ENCODE results near the gene CHST3.

CHST3 gene

GRCh38 chr10:71989661-71990454 lies 25.7 kb downstream of the CHST3 start:
- no peak overlapping the region for H3K4me3 ChIP-seq (ENCODE audit: low read length)
- H3K27ac ChIP-seq (ENCODE audit: low read depth, low read length): no peak overlapping the region
- no peaks in the 10 kb centered on the region for H3K27me3 ChIP-seq (ENCODE audit: control insufficient read depth, insufficient read depth, low read length)
- H3K4me1 ChIP-seq (ENCODE audit: control insufficient read depth, insufficient read depth, low read length): peaks cover 31% of the 10 kb centered on the region
- no peak overlapping the region for H3K9ac ChIP-seq (ENCODE audit: low read length)
- no peaks in the 10 kb centered on the region for H3K36me3 ChIP-seq (ENCODE audit: control insufficient read depth, insufficient read depth, low read length)

- Histone ChIP-seq H3K9ac (ENCODE audit: low read length) (no peak overlapping the region), H3K36me3 (ENCODE audit: control insufficient read depth, insufficient read depth, low read length) (no peaks in the 10 kb centered on the region), H3K4me3 (ENCODE audit: low read length) (no peak overlapping the region), H3K27me3 (ENCODE audit: control insufficient read depth, insufficient read depth, low read length) (no peaks in the 10 kb centered on the region), H3K27ac (ENCODE audit: low read depth, low read length) (no peak overlapping the region), H3K4me1 (ENCODE audit: control insufficient read depth, insufficient read depth, low read length) (peaks cover 27% of the 10 kb centered on the region)
Observed at GRCh38 chr10:71990706-71991269, 26.6 kb downstream of the CHST3 start.

- Histone ChIP-seq H3K36me3 (ENCODE audit: control insufficient read depth, insufficient read depth, low read length) (no peaks in the 10 kb centered on the region), H3K4me3 (ENCODE audit: low read length) (no peak overlapping the region), H3K27ac (ENCODE audit: low read depth, low read length) (no peak overlapping the region), H3K4me1 (ENCODE audit: control insufficient read depth, insufficient read depth, low read length) (peaks cover 32% of the 10 kb centered on the region), H3K9ac (ENCODE audit: low read length) (no peak overlapping the region), H3K27me3 (ENCODE audit: control insufficient read depth, insufficient read depth, low read length) (no peaks in the 10 kb centered on the region)
Observed at GRCh38 chr10:71995449-71995848, 31.3 kb downstream of the CHST3 start.

GRCh38 chr10:71995887-71996575 lies 31.8 kb downstream of the CHST3 start:
- Histone ChIP-seq H3K27me3 (ENCODE audit: control insufficient read depth, insufficient read depth, low read length) (no peaks in the 10 kb centered on the region), H3K36me3 (ENCODE audit: control insufficient read depth, insufficient read depth, low read length) (no peaks in the 10 kb centered on the region), H3K4me3 (ENCODE audit: low read length) (no peak overlapping the region), H3K4me1 (ENCODE audit: control insufficient read depth, insufficient read depth, low read length) (peaks cover 36% of the 10 kb centered on the region), H3K9ac (ENCODE audit: low read length) (no peak overlapping the region), H3K27ac (ENCODE audit: low read depth, low read length) (no peak overlapping the region)

- Histone ChIP-seq H3K27me3 (ENCODE audit: control insufficient read depth, insufficient read depth, low read length) (no peaks in the 10 kb centered on the region), H3K9ac (ENCODE audit: low read length) (no peak overlapping the region), H3K36me3 (ENCODE audit: control insufficient read depth, insufficient read depth, low read length) (no peaks in the 10 kb centered on the region), H3K27ac (ENCODE audit: low read depth, low read length) (no peak overlapping the region), H3K4me3 (ENCODE audit: low read length) (no peak overlapping the region), H3K4me1 (ENCODE audit: control insufficient read depth, insufficient read depth, low read length) (peaks cover 36% of the 10 kb centered on the region)
Observed at GRCh38 chr10:71996592-71997371, 32.6 kb downstream of the CHST3 start.

- no peaks in the 10 kb centered on the region for H3K36me3 ChIP-seq (ENCODE audit: control insufficient read depth, insufficient read depth, low read length)
- H3K4me3 ChIP-seq (ENCODE audit: low read length): no peak overlapping the region
- peak overlapping the region; percentile 77 for H3K27ac ChIP-seq (ENCODE audit: low read depth, low read length)
- peaks cover 36% of the 10 kb centered on the region for H3K4me1 ChIP-seq (ENCODE audit: control insufficient read depth, insufficient read depth, low read length)
- H3K9ac ChIP-seq (ENCODE audit: low read length): no peak overlapping the region
- no peaks in the 10 kb centered on the region for H3K27me3 ChIP-seq (ENCODE audit: control insufficient read depth, insufficient read depth, low read length)
Observed at GRCh38 chr10:71998119-71998839, 34.1 kb downstream of the CHST3 start.

GRCh38 chr10:71998840-71999194 lies 34.6 kb downstream of the CHST3 start:
- peak overlapping the region; percentile 77 for H3K27ac ChIP-seq (ENCODE audit: low read depth, low read length)
- H3K27me3 ChIP-seq (ENCODE audit: control insufficient read depth, insufficient read depth, low read length): no peaks in the 10 kb centered on the region
- H3K4me3 ChIP-seq (ENCODE audit: low read length): no peak overlapping the region
- H3K4me1 ChIP-seq (ENCODE audit: control insufficient read depth, insufficient read depth, low read length): peaks cover 36% of the 10 kb centered on the region
- H3K9ac ChIP-seq (ENCODE audit: low read length): no peak overlapping the region
- H3K36me3 ChIP-seq (ENCODE audit: control insufficient read depth, insufficient read depth, low read length): no peaks in the 10 kb centered on the region

- H3K27me3 ChIP-seq (ENCODE audit: control insufficient read depth, insufficient read depth, low read length): no peaks in the 10 kb centered on the region
- peaks cover 36% of the 10 kb centered on the region for H3K4me1 ChIP-seq (ENCODE audit: control insufficient read depth, insufficient read depth, low read length)
- peak overlapping the region; percentile 16 for H3K4me3 ChIP-seq (ENCODE audit: low read length)
- peak overlapping the region; percentile 77 for H3K27ac ChIP-seq (ENCODE audit: low read depth, low read length)
- no peaks in the 10 kb centered on the region for H3K36me3 ChIP-seq (ENCODE audit: control insufficient read depth, insufficient read depth, low read length)
- H3K9ac ChIP-seq (ENCODE audit: low read length): peak overlapping the region; percentile 5
Observed at GRCh38 chr10:71999360-72000072, 35.3 kb downstream of the CHST3 start.

- peak overlapping the region; percentile 5 for H3K9ac ChIP-seq (ENCODE audit: low read length)
- H3K27ac ChIP-seq (ENCODE audit: low read depth, low read length): peak overlapping the region; percentile 77
- peaks cover 36% of the 10 kb centered on the region for H3K4me1 ChIP-seq (ENCODE audit: control insufficient read depth, insufficient read depth, low read length)
- no peaks in the 10 kb centered on the region for H3K36me3 ChIP-seq (ENCODE audit: control insufficient read depth, insufficient read depth, low read length)
- H3K4me3 ChIP-seq (ENCODE audit: low read length): no peak overlapping the region
- H3K27me3 ChIP-seq (ENCODE audit: control insufficient read depth, insufficient read depth, low read length): no peaks in the 10 kb centered on the region
Observed at GRCh38 chr10:72000073-72001032, 36.2 kb downstream of the CHST3 start.

GRCh38 chr10:72001033-72001395 lies 36.8 kb downstream of the CHST3 start:
- H3K27me3 ChIP-seq (ENCODE audit: control insufficient read depth, insufficient read depth, low read length): no peaks in the 10 kb centered on the region
- H3K27ac ChIP-seq (ENCODE audit: low read depth, low read length): peak overlapping the region; percentile 77
- H3K36me3 ChIP-seq (ENCODE audit: control insufficient read depth, insufficient read depth, low read length): no peaks in the 10 kb centered on the region
- H3K9ac ChIP-seq (ENCODE audit: low read length): no peak overlapping the region
- H3K4me3 ChIP-seq (ENCODE audit: low read length): no peak overlapping the region
- H3K4me1 ChIP-seq (ENCODE audit: control insufficient read depth, insufficient read depth, low read length): peaks cover 32% of the 10 kb centered on the region

Measured in rectal smooth muscle tissue (tissue), 1 donor.